Activated naive CD8-positive, alpha-beta T cell treated with anti-CD3 and anti-CD28 coated beads for 36 hours (primary cell): Measurements from ENCODE around the gene ZNF662. TPM values are rescaled to one million over a fixed set of nuclear protein-coding genes. Genes with fewer than 3 reads are reported as not detected.

Experiments
- DNase-seq: peaks from one replicate; pipeline ENCODE4 v3.0.0; 2021
- H3K27ac Mint-ChIP-seq: one replicate; pipeline ENCODE4 v1.8.0; 2022; ENCODE audit warnings: mild to moderate bottlenecking, moderate library complexity, mixed read lengths
- H3K27me3 Mint-ChIP-seq: one replicate; pipeline ENCODE4 v1.8.0; 2022; ENCODE audit warnings: mild to moderate bottlenecking, mixed read lengths
- H3K36me3 Mint-ChIP-seq: one replicate; pipeline ENCODE4 v1.8.0; 2021; ENCODE audit warnings: mild to moderate bottlenecking, mixed read lengths
- H3K4me1 Mint-ChIP-seq: one replicate; pipeline ENCODE4 v1.8.0; 2021; ENCODE audit warnings: mixed read lengths
- H3K4me3 Mint-ChIP-seq: one replicate; pipeline ENCODE4 v1.8.0; 2022; ENCODE audit warnings: mild to moderate bottlenecking, moderate library complexity, mixed read lengths
- H3K9me3 Mint-ChIP-seq: one replicate; pipeline ENCODE4 v1.8.0; 2022; ENCODE audit warnings: mixed read lengths
- total RNA-seq, 2 experiments: library from RNA; stranded (reverse); gene quantifications; one replicate each; pipeline ENCODE4 v1.2.3, GENCODE V29; 2021

ZNF662 gene
- total RNA-seq, 2 experiments from 2014 or later, result 4.9 to 5.3 TPM

- peaks cover 18% of the 10 kb centered on the region for H3K27me3 Mint-ChIP-seq
- H3K27ac Mint-ChIP-seq, result no peak overlapping the region
- H3K4me3 Mint-ChIP-seq, result no peak overlapping the region
- no peak for DNase-seq
- H3K9me3 Mint-ChIP-seq, result peaks cover 4% of the 10 kb centered on the region
- H3K4me1 Mint-ChIP-seq, result peaks cover 13% of the 10 kb centered on the region
- peaks cover 10% of the 10 kb centered on the region for H3K36me3 Mint-ChIP-seq
Measured at GRCh38 chr3:42902257-42902656, 3.7 kb upstream of the ZNF662 start.

- Mint-ChIP-seq H3K4me1 (peaks cover 17% of the 10 kb centered on the region), H3K27me3 (peaks cover 18% of the 10 kb centered on the region)
Measured at GRCh38 chr3:42904076-42904475, 1.9 kb upstream of the ZNF662 start.

DNA sequence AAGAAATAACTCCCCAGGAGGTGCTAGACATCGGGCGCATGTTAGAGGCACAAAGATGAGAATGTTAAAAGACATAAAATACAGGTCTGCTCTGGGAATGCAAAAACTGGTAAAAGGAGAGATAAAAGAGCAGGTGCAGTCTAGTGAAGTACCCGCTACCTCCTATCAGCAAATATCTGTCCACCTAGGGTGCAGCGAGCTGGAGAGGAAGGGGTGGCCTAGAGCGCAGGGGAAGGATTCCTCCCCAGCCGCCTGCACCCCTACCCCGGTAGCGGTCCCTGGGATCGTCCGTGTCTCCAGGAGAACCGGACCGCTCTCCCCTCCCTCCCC, 237 bp upstream of the ZNF662 start:
- Mint-ChIP-seq H3K36me3 (peaks cover 30% of the 10 kb centered on the region), H3K4me1 (peaks cover 17% of the 10 kb centered on the region), H3K27me3 (peaks cover 18% of the 10 kb centered on the region), H3K27ac (peak overlapping the region; percentile 55), H3K9me3 (peaks cover 13% of the 10 kb centered on the region), H3K4me3 (peak overlapping the region; percentile 63)
- DNase-seq, result no peak

More at GRCh38 chr3:42904076-42904475, 1.9 kb upstream of the ZNF662 start:
- H3K4me3 Mint-ChIP-seq, result no peak overlapping the region
- peaks cover 7% of the 10 kb centered on the region for H3K9me3 Mint-ChIP-seq
- H3K36me3 Mint-ChIP-seq, result peaks cover 19% of the 10 kb centered on the region
- H3K27ac Mint-ChIP-seq, result no peak overlapping the region
- no peak for DNase-seq

DNA sequence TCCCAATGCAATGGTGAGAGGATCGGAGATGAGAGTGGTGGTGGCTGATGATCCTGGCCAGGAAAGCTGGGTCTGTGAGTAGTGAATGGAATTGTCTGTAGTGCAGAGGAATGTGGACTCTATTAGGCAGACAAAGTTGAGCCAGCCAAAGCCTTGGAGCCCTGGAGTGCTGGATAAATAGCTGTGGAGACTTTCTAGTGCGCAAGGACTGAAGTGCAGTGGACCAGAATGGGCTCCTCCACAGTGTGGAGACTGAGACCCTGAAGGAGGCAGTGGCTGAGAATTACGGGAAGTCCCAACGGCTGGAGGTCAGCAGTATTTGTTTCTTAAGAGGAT, 874 bp downstream of the ZNF662 start:
- H3K36me3 Mint-ChIP-seq, result peaks cover 41% of the 10 kb centered on the region
- H3K4me3 Mint-ChIP-seq, result peak overlapping the region; percentile 63
- H3K27ac Mint-ChIP-seq, result no peak overlapping the region
- H3K27me3 Mint-ChIP-seq, result peaks cover 18% of the 10 kb centered on the region
- H3K9me3 Mint-ChIP-seq, result peaks cover 19% of the 10 kb centered on the region
- H3K4me1 Mint-ChIP-seq, result peaks cover 17% of the 10 kb centered on the region
- DNase-seq, result no peak

DNA sequence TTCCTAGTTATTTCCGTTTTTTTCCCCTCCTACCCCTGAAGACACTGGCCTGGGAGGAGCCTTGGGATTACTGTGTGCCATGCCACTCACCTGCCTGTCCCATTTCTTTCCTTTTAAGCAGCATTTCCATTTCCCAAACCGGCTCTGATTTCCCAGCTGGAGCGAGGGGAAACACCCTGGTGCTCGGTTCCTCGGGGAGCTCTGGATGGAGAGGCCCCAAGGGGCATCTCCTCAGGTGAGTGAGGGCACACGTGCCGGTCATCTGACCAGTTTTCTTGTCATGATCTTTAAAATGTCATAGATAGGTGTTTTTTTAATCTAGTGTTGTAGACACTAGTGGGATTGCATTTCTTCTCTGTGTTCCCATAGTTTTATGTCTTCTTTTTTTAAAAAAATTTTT, 2.7 kb downstream of the ZNF662 start:
- no peak for DNase-seq
- no peak overlapping the region for H3K4me3 Mint-ChIP-seq
- peaks cover 53% of the 10 kb centered on the region for H3K36me3 Mint-ChIP-seq
- peaks cover 17% of the 10 kb centered on the region for H3K4me1 Mint-ChIP-seq
- H3K9me3 Mint-ChIP-seq, result peaks cover 27% of the 10 kb centered on the region
- peaks cover 18% of the 10 kb centered on the region for H3K27me3 Mint-ChIP-seq
- peak overlapping the region; percentile 4 for H3K27ac Mint-ChIP-seq

GRCh38 chr3:42911551-42911950, 5.6 kb downstream of the ZNF662 start:
- H3K36me3 Mint-ChIP-seq, result peaks cover 65% of the 10 kb centered on the region
- no peak for DNase-seq
- peaks cover 11% of the 10 kb centered on the region for H3K4me1 Mint-ChIP-seq
- peaks cover 4% of the 10 kb centered on the region for H3K27me3 Mint-ChIP-seq
- H3K4me3 Mint-ChIP-seq, result no peak overlapping the region
- H3K27ac Mint-ChIP-seq, result no peak overlapping the region
- peaks cover 48% of the 10 kb centered on the region for H3K9me3 Mint-ChIP-seq

DNA sequence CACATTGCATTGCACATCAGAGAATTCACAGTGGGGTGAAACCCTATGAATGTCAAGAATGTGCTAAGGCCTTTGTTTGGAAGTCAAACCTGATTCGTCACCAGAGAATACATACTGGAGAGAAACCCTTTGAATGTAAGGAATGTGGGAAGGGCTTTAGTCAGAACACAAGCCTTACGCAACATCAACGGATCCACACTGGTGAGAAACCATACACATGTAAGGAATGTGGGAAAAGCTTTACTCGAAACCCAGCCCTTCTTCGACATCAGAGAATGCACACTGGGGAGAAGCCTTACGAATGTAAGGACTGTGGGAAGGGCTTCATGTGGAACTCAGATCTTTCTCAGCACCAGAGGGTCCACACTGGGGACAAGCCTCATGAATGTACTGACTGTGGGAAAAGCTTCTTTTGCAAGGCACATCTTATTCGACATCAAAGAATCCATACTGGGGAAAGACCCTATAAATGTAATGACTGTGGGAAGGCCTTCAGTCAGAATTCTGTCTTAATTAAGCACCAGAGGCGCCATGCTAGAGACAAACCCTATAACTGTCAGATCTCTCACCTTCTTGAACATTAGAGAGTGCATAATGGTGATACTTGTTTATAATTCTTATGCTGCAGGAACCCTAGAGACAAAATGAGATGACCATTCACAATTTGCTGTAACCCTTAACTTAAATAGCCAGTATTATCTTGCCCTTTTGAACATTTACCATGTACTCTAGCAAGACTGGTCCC, 9.0 kb downstream of the ZNF662 start:
- Mint-ChIP-seq H3K4me1 (no peaks in the 10 kb centered on the region), H3K4me3 (no peak overlapping the region), H3K27me3 (no peaks in the 10 kb centered on the region), H3K36me3 (peaks cover 55% of the 10 kb centered on the region), H3K27ac (no peak overlapping the region), H3K9me3 (peaks cover 55% of the 10 kb centered on the region)
- no peak for DNase-seq

DNA sequence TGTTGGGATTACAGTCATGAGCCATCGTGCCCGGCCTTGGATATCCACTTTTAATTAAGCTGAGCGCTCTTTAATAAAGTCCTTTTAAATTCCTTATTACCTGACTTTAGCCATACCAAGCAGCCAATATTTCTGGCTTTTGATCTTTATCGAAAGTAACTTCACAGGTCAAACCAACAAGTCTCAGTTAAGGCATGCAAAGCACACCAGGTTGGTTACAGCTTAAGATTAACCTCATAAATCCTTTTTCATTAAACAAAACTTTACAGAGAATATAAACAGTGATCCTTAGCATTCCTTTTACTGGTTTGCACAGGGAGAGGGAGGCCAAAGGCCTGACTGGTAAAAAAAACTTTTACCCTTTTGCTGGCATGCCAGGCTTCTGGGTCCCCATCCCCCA, 17.7 kb downstream of the ZNF662 start:
- H3K4me1 Mint-ChIP-seq, result peaks cover 10% of the 10 kb centered on the region
- H3K36me3 Mint-ChIP-seq, result peaks cover 4% of the 10 kb centered on the region
- H3K9me3 Mint-ChIP-seq, result peaks cover 8% of the 10 kb centered on the region
- no peaks in the 10 kb centered on the region for H3K27me3 Mint-ChIP-seq
- DNase-seq, result no peak
- H3K4me3 Mint-ChIP-seq, result no peak overlapping the region
- no peak overlapping the region for H3K27ac Mint-ChIP-seq

DNA sequence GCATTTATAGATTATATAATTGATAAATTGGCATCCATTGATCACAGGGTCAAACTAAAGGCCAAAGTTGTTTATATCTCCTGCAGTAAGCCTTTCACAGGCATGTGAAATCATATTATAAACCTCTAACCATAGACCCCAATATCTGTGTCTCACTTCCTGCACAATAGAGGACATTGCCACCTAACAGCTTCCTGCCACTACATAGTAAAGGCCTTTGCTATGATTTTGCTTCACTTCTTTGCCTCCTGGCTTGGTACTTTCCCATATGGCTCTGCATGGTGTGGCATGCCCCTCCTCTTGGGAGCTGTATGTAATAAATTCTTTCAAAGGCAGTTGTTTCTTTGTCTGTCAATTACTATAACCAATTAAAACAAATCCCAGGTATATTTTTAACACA, 20.4 kb downstream of the ZNF662 start:
- no peaks in the 10 kb centered on the region for H3K27me3 Mint-ChIP-seq
- no peak overlapping the region for H3K27ac Mint-ChIP-seq
- no peak for DNase-seq
- no peak overlapping the region for H3K4me3 Mint-ChIP-seq
- H3K4me1 Mint-ChIP-seq, result peaks cover 13% of the 10 kb centered on the region
- H3K9me3 Mint-ChIP-seq, result peaks cover 5% of the 10 kb centered on the region
- peaks cover 4% of the 10 kb centered on the region for H3K36me3 Mint-ChIP-seq

DNA sequence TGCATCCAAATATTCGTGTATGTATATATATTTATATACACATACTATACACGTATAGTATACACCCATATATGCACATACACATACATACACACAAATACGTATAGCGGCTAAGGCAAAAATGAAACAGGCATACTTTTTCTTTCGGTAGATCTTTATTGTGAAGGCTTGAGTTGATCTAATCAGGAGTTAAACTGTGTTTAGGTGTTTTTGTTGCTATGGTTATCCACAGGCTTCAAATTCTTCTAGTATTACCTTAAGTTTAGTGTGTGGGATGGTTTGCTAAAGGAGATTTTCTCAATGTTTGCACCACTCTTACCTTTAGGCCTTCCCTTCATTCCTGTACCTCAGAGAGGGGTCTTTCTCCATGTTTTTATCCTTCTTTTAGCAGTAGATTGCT, 28.2 kb downstream of the ZNF662 start:
- peaks cover 8% of the 10 kb centered on the region for H3K9me3 Mint-ChIP-seq
- H3K4me1 Mint-ChIP-seq, result peaks cover 15% of the 10 kb centered on the region
- H3K27ac Mint-ChIP-seq, result no peak overlapping the region
- H3K36me3 Mint-ChIP-seq, result no peaks in the 10 kb centered on the region
- no peaks in the 10 kb centered on the region for H3K27me3 Mint-ChIP-seq
- no peak overlapping the region for H3K4me3 Mint-ChIP-seq
- no peak for DNase-seq

- Mint-ChIP-seq H3K4me3 (no peak overlapping the region), H3K27me3 (no peaks in the 10 kb centered on the region), H3K36me3 (no peaks in the 10 kb centered on the region), H3K9me3 (peaks cover 8% of the 10 kb centered on the region), H3K27ac (no peak overlapping the region), H3K4me1 (peaks cover 15% of the 10 kb centered on the region)
- DNase-seq, result no peak
Measured at GRCh38 chr3:42934910-42935309, 29.0 kb downstream of the ZNF662 start.

DNA sequence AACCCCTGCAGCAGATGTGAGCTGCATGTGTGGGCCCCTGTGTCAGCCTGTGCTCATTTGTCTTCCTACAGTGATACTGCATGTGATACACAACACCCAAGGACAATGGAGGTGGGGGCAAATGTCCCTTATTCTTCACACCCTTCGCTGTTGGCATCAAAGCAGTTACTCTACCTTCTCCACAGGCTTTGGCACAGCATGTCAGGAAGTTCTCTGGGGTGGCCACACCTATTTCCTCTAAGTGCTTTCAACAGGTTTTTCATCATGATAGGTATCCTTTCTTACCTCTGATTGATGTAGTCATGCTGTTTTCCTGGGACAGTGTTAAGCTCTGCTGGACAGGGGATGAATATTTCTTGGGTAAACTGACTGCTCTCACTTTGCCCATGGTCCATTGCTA, 29.5 kb downstream of the ZNF662 start:
- Mint-ChIP-seq H3K36me3 (no peaks in the 10 kb centered on the region), H3K27ac (no peak overlapping the region), H3K9me3 (peaks cover 8% of the 10 kb centered on the region), H3K4me1 (peaks cover 15% of the 10 kb centered on the region), H3K4me3 (no peak overlapping the region), H3K27me3 (no peaks in the 10 kb centered on the region)
- DNase-seq, result no peak

GRCh38 chr3:42936157-42936981, 30.4 kb downstream of the ZNF662 start:
- DNase-seq, result no peak
- no peak overlapping the region for H3K27ac Mint-ChIP-seq
- H3K9me3 Mint-ChIP-seq, result peaks cover 8% of the 10 kb centered on the region
- no peaks in the 10 kb centered on the region for H3K36me3 Mint-ChIP-seq
- H3K4me1 Mint-ChIP-seq, result peaks cover 13% of the 10 kb centered on the region
- H3K4me3 Mint-ChIP-seq, result peak overlapping the region; percentile 49
- H3K27me3 Mint-ChIP-seq, result no peaks in the 10 kb centered on the region

DNA sequence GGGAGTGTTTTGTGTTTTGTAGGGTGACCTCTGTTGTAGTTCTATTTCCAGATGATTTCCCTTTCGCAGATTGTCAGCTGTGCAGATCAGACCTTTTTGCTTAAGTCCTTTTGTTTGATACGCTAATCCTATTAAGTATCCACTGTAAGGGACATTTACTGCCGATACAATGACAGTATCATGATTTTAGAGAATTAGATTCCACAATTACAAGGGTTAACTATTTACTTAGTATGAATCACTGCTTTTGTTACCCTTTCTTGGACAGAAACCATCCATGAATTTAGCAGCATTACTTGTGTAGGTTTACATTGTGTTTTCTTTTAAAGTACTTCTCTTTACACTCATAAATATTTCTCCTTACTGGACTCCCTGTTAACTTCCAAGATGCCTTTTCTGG, 31.4 kb downstream of the ZNF662 start:
- Mint-ChIP-seq H3K36me3 (no peaks in the 10 kb centered on the region), H3K27me3 (no peaks in the 10 kb centered on the region), H3K4me1 (peaks cover 13% of the 10 kb centered on the region), H3K27ac (no peak overlapping the region), H3K4me3 (no peak overlapping the region), H3K9me3 (peaks cover 8% of the 10 kb centered on the region)
- DNase-seq, result no peak

GRCh38 chr3:42942693-42943092, 36.8 kb downstream of the ZNF662 start:
- no peak for DNase-seq
- Mint-ChIP-seq H3K27me3 (no peaks in the 10 kb centered on the region), H3K4me1 (no peaks in the 10 kb centered on the region), H3K9me3 (no peaks in the 10 kb centered on the region), H3K4me3 (no peak overlapping the region), H3K27ac (no peak overlapping the region), H3K36me3 (no peaks in the 10 kb centered on the region)

GRCh38 chr3:42946050-42946449, 40.1 kb downstream of the ZNF662 start:
- no peak overlapping the region for H3K27ac Mint-ChIP-seq
- DNase-seq, result no peak
- no peaks in the 10 kb centered on the region for H3K27me3 Mint-ChIP-seq
- H3K9me3 Mint-ChIP-seq, result no peaks in the 10 kb centered on the region
- H3K4me3 Mint-ChIP-seq, result no peak overlapping the region
- H3K4me1 Mint-ChIP-seq, result no peaks in the 10 kb centered on the region
- no peaks in the 10 kb centered on the region for H3K36me3 Mint-ChIP-seq
